Rectal smooth muscle tissue (tissue), 1 donor: ENCODE data around the gene ATF4.

ENCODE experiments used
- H3K27ac ChIP-seq: one replicate; pipeline ENCODE4 v1.7.0; 2013; ENCODE audit warnings: low read depth, low read length, inconsistent platforms
- H3K27me3 ChIP-seq: one replicate; pipeline ENCODE4 v1.7.0; 2013; ENCODE audit warnings: low read length; ENCODE audit not compliant: control insufficient read depth, insufficient read depth
- H3K36me3 ChIP-seq: one replicate; pipeline ENCODE4 v1.7.0; 2013; ENCODE audit warnings: low read length; ENCODE audit not compliant: control insufficient read depth, insufficient read depth
- H3K4me1 ChIP-seq: one replicate; pipeline ENCODE4 v1.7.0; 2013; ENCODE audit warnings: low read length; ENCODE audit not compliant: control insufficient read depth, insufficient read depth
- H3K4me3 ChIP-seq: one replicate; pipeline ENCODE4 v1.7.0; 2013; ENCODE audit warnings: low read length
- H3K9ac ChIP-seq: one replicate; pipeline ENCODE4 v1.7.0; 2013; ENCODE audit warnings: low read length

ATF4 gene

DNA sequence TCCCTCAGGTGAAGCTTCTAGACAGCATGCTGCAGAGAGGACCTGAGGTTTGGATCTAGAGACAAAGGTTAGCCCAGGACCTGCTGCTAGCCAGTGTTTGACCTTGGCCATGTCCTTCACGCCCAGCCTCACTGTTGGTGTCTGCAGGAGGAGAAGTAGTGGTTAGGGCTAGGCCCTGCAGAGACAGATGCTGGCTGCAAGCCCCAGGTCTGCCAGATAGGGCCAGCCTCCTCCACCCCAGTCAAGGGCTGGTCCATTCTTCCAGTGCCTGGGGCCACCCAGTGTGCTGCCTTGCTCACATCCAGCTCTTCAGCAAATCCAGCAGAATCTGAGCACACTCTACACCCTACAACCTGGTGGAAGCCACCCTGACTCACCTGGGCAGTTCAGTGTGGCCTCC lies 39.8 kb upstream of the ATF4 start:
- Histone ChIP-seq H3K9ac (no peak overlapping the region), H3K27ac (no peak overlapping the region), H3K36me3 (no peaks in the 10 kb centered on the region), H3K4me3 (no peak overlapping the region), H3K4me1 (no peaks in the 10 kb centered on the region), H3K27me3 (no peaks in the 10 kb centered on the region)

DNA sequence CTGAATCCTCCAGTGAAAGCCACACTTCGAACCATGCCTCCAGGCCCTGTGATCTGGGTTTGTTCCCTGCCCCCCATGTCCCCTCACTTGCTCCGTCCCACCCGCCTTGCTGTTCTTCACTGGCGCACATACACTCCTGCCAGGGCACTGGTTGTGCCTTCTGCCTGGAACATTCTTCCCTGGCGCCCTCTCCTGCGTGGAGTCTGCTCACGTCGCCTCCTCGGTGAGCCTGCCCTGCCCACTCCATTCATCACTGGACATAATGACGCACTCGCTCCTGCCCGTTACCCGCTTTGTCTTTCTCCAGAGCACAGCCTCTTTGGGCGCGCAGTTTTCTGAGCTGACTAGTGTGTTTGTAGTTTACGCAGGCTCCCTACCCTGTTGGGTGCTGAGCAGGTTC lies 39.3 kb upstream of the ATF4 start:
- H3K9ac ChIP-seq: no peak overlapping the region
- no peaks in the 10 kb centered on the region for H3K4me1 ChIP-seq
- H3K27me3 ChIP-seq: no peaks in the 10 kb centered on the region
- H3K36me3 ChIP-seq: no peaks in the 10 kb centered on the region
- no peak overlapping the region for H3K27ac ChIP-seq
- H3K4me3 ChIP-seq: no peak overlapping the region

DNA sequence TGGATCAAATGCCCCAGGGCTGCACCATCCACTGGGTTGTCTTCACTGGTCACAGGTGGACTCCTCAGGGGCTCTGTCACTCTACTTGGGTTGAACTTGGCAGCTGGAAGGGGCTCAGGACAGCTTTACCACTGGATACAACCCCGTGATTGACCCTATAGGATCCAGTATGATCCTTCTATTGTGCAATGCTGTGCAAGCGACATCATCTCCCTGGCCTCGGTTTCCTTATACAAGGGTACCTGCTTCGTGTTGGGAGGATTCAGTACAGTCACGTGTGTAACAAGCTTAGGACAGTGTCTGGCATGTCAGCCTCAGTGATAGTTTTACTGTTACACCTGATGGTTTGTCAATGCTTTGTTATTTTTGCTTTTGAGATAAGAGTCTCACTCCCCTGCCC lies 38.8 kb upstream of the ATF4 start:
- Histone ChIP-seq H3K4me1 (no peaks in the 10 kb centered on the region), H3K9ac (no peak overlapping the region), H3K27me3 (no peaks in the 10 kb centered on the region), H3K27ac (no peak overlapping the region), H3K36me3 (no peaks in the 10 kb centered on the region), H3K4me3 (no peak overlapping the region)

DNA sequence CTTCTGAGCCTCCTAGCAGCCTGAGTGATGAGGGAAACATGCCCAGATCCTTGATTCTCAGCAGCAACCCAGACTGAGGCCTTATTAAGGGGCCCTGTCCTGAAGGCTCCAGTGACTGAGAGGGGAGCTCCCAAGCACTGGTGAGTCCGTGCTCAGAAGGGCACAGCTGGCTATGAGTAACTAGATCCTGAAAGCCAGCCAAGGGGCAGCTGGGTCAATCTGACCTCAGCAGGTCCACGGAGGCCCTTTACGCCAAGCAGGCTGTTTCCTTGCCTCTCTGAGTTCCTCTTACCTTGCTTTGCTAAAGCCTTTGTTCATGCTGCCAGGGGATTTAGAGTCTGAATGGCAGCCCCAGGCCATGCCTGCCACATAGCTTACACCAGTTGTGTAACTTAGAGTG lies 37.6 kb upstream of the ATF4 start:
- H3K36me3 ChIP-seq: no peaks in the 10 kb centered on the region
- no peak overlapping the region for H3K4me3 ChIP-seq
- no peaks in the 10 kb centered on the region for H3K4me1 ChIP-seq
- no peaks in the 10 kb centered on the region for H3K27me3 ChIP-seq
- H3K27ac ChIP-seq: no peak overlapping the region
- H3K9ac ChIP-seq: no peak overlapping the region

- no peak overlapping the region for H3K4me3 ChIP-seq
- no peaks in the 10 kb centered on the region for H3K36me3 ChIP-seq
- no peaks in the 10 kb centered on the region for H3K4me1 ChIP-seq
- no peak overlapping the region for H3K9ac ChIP-seq
- H3K27me3 ChIP-seq: no peaks in the 10 kb centered on the region
- H3K27ac ChIP-seq: no peak overlapping the region
These were observed 33.2 kb upstream of the ATF4 start for GRCh38 chr22:39486951-39487825.

GRCh38 chr22:39487826-39488520 lies 32.4 kb upstream of the ATF4 start:
- H3K9ac ChIP-seq: no peak overlapping the region
- no peaks in the 10 kb centered on the region for H3K4me1 ChIP-seq
- H3K4me3 ChIP-seq: no peak overlapping the region
- H3K27ac ChIP-seq: no peak overlapping the region
- no peaks in the 10 kb centered on the region for H3K36me3 ChIP-seq
- H3K27me3 ChIP-seq: no peaks in the 10 kb centered on the region

DNA sequence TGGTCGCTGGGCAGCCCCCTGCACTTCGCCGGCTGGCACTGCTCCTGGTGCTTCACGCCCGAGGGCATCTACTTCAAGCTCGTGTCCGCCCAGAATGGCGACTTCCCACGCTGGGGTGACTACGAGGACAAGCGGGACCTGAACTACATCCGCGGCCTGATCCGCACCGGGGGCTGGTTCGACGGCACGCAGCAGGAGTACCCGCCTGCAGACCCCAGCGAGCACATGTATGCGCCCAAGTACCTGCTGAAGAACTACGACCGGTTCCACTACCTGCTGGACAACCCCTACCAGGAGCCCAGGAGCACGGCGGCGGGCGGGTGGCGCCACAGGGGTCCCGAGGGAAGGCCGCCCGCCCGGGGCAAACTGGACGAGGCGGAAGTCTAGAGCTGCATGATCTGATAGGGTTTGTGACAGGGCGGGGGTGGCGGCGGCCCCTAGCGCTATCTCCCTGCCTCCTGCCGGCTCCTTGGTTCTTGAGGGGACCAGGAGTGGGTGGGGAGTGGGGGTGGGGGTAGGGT lies 31.7 kb upstream of the ATF4 start:
- Histone ChIP-seq H3K27me3 (no peaks in the 10 kb centered on the region), H3K4me3 (no peak overlapping the region), H3K9ac (no peak overlapping the region), H3K4me1 (no peaks in the 10 kb centered on the region), H3K27ac (no peak overlapping the region), H3K36me3 (no peaks in the 10 kb centered on the region)

- Histone ChIP-seq H3K4me1 (no peaks in the 10 kb centered on the region), H3K9ac (no peak overlapping the region), H3K36me3 (no peaks in the 10 kb centered on the region), H3K4me3 (no peak overlapping the region), H3K27ac (no peak overlapping the region), H3K27me3 (no peaks in the 10 kb centered on the region)
These were observed 31.0 kb upstream of the ATF4 start for GRCh38 chr22:39489094-39490068.

DNA sequence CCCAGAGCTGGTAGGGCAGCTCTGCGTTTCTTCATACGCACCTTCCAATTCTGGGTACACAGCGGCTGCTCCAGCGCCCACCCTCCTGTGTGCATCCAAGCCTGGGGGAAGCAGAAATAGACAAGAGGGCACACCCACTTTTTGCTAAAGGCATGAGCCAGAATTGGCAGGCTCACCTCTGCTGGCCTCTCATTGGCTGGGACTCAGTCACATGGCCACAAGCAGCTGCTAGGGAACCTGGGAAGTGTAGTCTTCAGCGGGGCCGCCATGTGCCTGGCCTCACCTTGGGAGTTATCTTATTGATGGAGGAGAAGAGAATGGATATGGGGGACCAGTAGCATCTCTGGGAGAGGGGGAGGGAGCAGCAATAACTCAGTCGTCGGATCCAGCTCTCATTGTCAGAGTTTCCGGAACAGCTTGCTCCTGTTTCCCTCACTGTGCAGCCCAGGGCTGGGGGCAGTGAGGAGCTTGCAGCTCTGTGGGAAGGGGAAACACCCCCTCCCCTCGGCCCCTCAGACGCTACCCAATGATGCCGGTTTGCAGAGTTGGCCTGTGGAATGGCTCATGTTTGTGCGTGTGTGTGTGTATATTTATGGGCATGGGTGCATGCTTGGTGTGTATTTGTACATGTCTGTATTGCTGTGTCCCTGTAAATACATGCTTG lies 30.1 kb upstream of the ATF4 start:
- H3K27me3 ChIP-seq: no peaks in the 10 kb centered on the region
- no peak overlapping the region for H3K4me3 ChIP-seq
- H3K4me1 ChIP-seq: no peaks in the 10 kb centered on the region
- no peak overlapping the region for H3K27ac ChIP-seq
- no peak overlapping the region for H3K9ac ChIP-seq
- no peaks in the 10 kb centered on the region for H3K36me3 ChIP-seq

DNA sequence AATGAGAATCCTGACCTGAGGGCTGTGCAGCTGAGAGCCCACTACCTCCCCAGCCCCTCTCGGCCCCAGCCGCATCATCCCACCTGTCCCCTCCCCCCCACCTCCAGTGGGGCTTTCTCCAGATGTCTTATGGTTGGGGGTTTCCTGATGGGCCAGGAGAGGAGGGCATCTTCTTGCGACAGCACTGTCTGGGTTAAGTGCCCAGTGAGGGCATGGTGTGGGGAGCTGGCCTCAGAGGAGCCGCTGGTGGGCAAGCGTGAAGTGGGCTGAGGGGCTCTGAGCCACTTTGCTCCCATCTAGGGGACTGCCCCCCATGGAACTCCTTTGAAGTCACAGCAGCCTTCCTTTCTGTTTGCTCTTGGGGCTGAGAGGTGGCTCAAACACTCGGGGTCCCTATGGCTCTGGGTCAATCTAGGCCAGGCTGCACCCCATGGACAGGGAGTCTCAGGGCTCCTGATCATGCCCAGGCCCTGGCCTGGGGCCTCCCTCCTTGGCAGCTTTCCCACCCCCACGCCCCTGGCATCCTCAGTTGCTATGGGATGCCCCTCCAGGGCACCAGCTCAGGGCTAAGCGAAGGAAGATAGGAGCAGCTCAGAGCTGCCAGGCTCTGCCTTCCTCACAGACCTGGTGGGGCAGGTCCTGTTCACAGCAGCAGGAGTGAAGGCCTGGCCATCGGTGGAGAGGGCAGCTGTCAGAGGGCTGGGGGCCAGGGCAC lies 29.2 kb upstream of the ATF4 start:
- Histone ChIP-seq H3K4me1 (no peaks in the 10 kb centered on the region), H3K27me3 (no peaks in the 10 kb centered on the region), H3K9ac (no peak overlapping the region), H3K27ac (no peak overlapping the region), H3K36me3 (no peaks in the 10 kb centered on the region), H3K4me3 (no peak overlapping the region)

GRCh38 chr22:39491696-39492095 lies 28.7 kb upstream of the ATF4 start:
- no peaks in the 10 kb centered on the region for H3K4me1 ChIP-seq
- no peaks in the 10 kb centered on the region for H3K27me3 ChIP-seq
- no peak overlapping the region for H3K4me3 ChIP-seq
- no peak overlapping the region for H3K27ac ChIP-seq
- no peak overlapping the region for H3K9ac ChIP-seq
- no peaks in the 10 kb centered on the region for H3K36me3 ChIP-seq
